Large intestine (tissue), 3 donors: ENCODE data around the gene PRAC2. TPM values are rescaled to one million over a fixed set of nuclear protein-coding genes. Genes with fewer than 3 reads are reported as not detected.

Source experiments
- DNase-seq, 2 donors: peaks; one replicate each; pipeline versions ENCODE4 v3.0.0 to v3.0.0-alpha.2; 2013
- H3K27ac ChIP-seq: one replicate; pipeline ENCODE4 v1.5.1; 2013; ENCODE audit warnings: low read length
- H3K27me3 ChIP-seq: 2 replicates; pipeline ENCODE4 v1.6.1; 2013; ENCODE audit warnings: low read length; ENCODE audit not compliant: control insufficient read depth, insufficient read depth
- H3K36me3 ChIP-seq: 2 replicates; pipeline ENCODE4 v1.6.1; 2013; ENCODE audit warnings: low read length; ENCODE audit not compliant: control insufficient read depth, insufficient read depth
- H3K4me1 ChIP-seq: one replicate; pipeline ENCODE4 v1.6.1; 2013; ENCODE audit warnings: low read length; ENCODE audit not compliant: control insufficient read depth, insufficient read depth
- H3K4me3 ChIP-seq: one replicate; pipeline ENCODE4 v1.5.1; 2013; ENCODE audit warnings: low read length
- H3K9me3 ChIP-seq: one replicate; pipeline ENCODE4 v1.6.1; 2013; ENCODE audit warnings: mild to moderate bottlenecking, low read depth, low read length, moderate library complexity; ENCODE audit not compliant: control insufficient read depth
- WGBS: methylation state at CpG from one replicate; pipeline ENCODE4 v1.1.5; 2013; ENCODE audit warnings: low lambda C conversion rate; ENCODE audit not compliant: insufficient coverage; 5-methylcytosine and 5-hydroxymethylcytosine counted together
- polyA plus RNA-seq: library from polyadenylated mRNA; unstranded; fragments of 120-200 nt; gene quantifications from one replicate; pipeline ENCODE4 v1.2.1, GENCODE V29; 2013

Gene PRAC2
- polyA plus RNA-seq, 1 donor: not detected

GRCh38 chr17:48735062-48735351, 12.0 kb downstream of the PRAC2 start:
- H3K4me1 ChIP-seq: peaks cover 8% of the 10 kb centered on the region
- peaks cover 100% of the 10 kb centered on the region for H3K27me3 ChIP-seq
- no peak overlapping the region for H3K27ac ChIP-seq
- H3K4me3 ChIP-seq: no peak overlapping the region
- no peaks in the 10 kb centered on the region for H3K36me3 ChIP-seq
- no CpG with 5 or more reads among the region's 7 CpGs for WGBS
- DNase-seq: no peak
- peaks cover 8% of the 10 kb centered on the region for H3K9me3 ChIP-seq

GRCh38 chr17:48737330-48738043, 14.5 kb downstream of the PRAC2 start:
- peaks cover 8% of the 10 kb centered on the region for H3K9me3 ChIP-seq
- H3K27me3 ChIP-seq: peaks cover 99% of the 10 kb centered on the region
- WGBS: 67% methylated on average over 1 of the region's 4 CpGs
- no peaks in the 10 kb centered on the region for H3K36me3 ChIP-seq
- H3K4me3 ChIP-seq: no peak overlapping the region
- DNase-seq: no peak
- H3K4me1 ChIP-seq: peaks cover 8% of the 10 kb centered on the region
- no peak overlapping the region for H3K27ac ChIP-seq

GRCh38 chr17:48738424-48738802, 15.4 kb downstream of the PRAC2 start:
- Histone ChIP-seq H3K36me3 (no peaks in the 10 kb centered on the region), H3K27me3 (peaks cover 99% of the 10 kb centered on the region), H3K27ac (no peak overlapping the region), H3K4me1 (no peaks in the 10 kb centered on the region), H3K9me3 (peaks cover 2% of the 10 kb centered on the region), H3K4me3 (no peak overlapping the region)
- no CpG with 5 or more reads among the region's 11 CpGs for WGBS
- DNase-seq: no peak

- 17% methylated on average over 1 of the region's 37 CpGs for WGBS
- no peak overlapping the region for H3K27ac ChIP-seq
- H3K36me3 ChIP-seq: no peaks in the 10 kb centered on the region
- peaks cover 2% of the 10 kb centered on the region for H3K9me3 ChIP-seq
- H3K4me3 ChIP-seq: no peak overlapping the region
- DNase-seq: no peak
- H3K27me3 ChIP-seq: peaks cover 99% of the 10 kb centered on the region
- H3K4me1 ChIP-seq: no peaks in the 10 kb centered on the region
Measured at GRCh38 chr17:48738803-48739526, 16.0 kb downstream of the PRAC2 start.

- H3K4me3 ChIP-seq: no peak overlapping the region
- H3K9me3 ChIP-seq: no peaks in the 10 kb centered on the region
- no peaks in the 10 kb centered on the region for H3K4me1 ChIP-seq
- H3K36me3 ChIP-seq: no peaks in the 10 kb centered on the region
- peaks cover 99% of the 10 kb centered on the region for H3K27me3 ChIP-seq
- no peak for DNase-seq
- H3K27ac ChIP-seq: no peak overlapping the region
Measured at GRCh38 chr17:48740537-48740936, 17.6 kb downstream of the PRAC2 start.

GRCh38 chr17:48745381-48746275, 22.6 kb downstream of the PRAC2 start:
- Histone ChIP-seq H3K27me3 (peaks cover 95% of the 10 kb centered on the region), H3K4me1 (no peaks in the 10 kb centered on the region)

GRCh38 chr17:48746916-48747444, 24.0 kb downstream of the PRAC2 start:
- no peaks in the 10 kb centered on the region for H3K4me1 ChIP-seq
- H3K27ac ChIP-seq: no peak overlapping the region
- H3K36me3 ChIP-seq: no peaks in the 10 kb centered on the region
- peaks cover 95% of the 10 kb centered on the region for H3K27me3 ChIP-seq
- no CpG with 5 or more reads among the region's 21 CpGs for WGBS
- no peak overlapping the region for H3K4me3 ChIP-seq
- peaks cover 8% of the 10 kb centered on the region for H3K9me3 ChIP-seq
- no peak for DNase-seq

More at GRCh38 chr17:48745381-48746275, 22.6 kb downstream of the PRAC2 start:
- no peak for DNase-seq
- no peak overlapping the region for H3K4me3 ChIP-seq
- no peak overlapping the region for H3K27ac ChIP-seq
- no CpG with 5 or more reads among the region's 12 CpGs for WGBS
- no peaks in the 10 kb centered on the region for H3K36me3 ChIP-seq
- H3K9me3 ChIP-seq: peaks cover 8% of the 10 kb centered on the region

GRCh38 chr17:48747445-48748363, 24.7 kb downstream of the PRAC2 start:
- 9% methylated on average over 6 of the region's 53 CpGs for WGBS
- no peak for DNase-seq
- H3K27ac ChIP-seq: no peak overlapping the region
- no peaks in the 10 kb centered on the region for H3K4me1 ChIP-seq
- H3K4me3 ChIP-seq: no peak overlapping the region
- H3K36me3 ChIP-seq: no peaks in the 10 kb centered on the region
- peaks cover 96% of the 10 kb centered on the region for H3K27me3 ChIP-seq
- H3K9me3 ChIP-seq: peaks cover 10% of the 10 kb centered on the region

GRCh38 chr17:48748718-48749566, 26.0 kb downstream of the PRAC2 start:
- 25% methylated on average over 9 of the region's 16 CpGs for WGBS
- H3K4me3 ChIP-seq: no peak overlapping the region

More at GRCh38 chr17:48748718-48749566, 26.0 kb downstream of the PRAC2 start:
- Histone ChIP-seq H3K36me3 (no peaks in the 10 kb centered on the region), H3K27me3 (peaks cover 96% of the 10 kb centered on the region), H3K4me1 (no peaks in the 10 kb centered on the region), H3K9me3 (peaks cover 12% of the 10 kb centered on the region), H3K27ac (no peak overlapping the region)
- DNase-seq: no peak
